NCI-H1048 (cell line): ENCODE data around the gene ITGA5.

ENCODE experiments used
- DNase-seq: peaks from one replicate; lab custom pipeline; 2025; lab: John Stamatoyannopoulos, UW

ITGA5 gene

DNA sequence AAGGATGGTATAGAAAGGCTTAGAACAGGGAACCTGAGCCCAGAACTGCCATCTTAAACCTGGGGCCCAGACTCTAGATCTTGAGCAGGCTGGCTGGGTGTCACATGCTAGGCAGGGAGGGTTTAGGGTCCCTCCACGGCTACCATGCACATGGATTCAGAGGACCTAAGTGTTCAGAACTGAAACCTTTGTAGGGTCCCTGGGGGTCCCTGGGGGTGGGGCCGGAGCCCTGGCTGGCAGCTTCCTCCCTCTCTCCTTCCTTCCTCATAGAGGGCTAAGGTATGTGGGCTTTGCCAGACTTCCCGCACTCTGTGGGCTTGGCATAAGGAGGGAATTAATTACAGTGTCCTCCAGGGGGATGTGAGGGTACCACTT is 29.9 kb downstream of the ITGA5 start:
- DNase-seq, result no peak

DNA sequence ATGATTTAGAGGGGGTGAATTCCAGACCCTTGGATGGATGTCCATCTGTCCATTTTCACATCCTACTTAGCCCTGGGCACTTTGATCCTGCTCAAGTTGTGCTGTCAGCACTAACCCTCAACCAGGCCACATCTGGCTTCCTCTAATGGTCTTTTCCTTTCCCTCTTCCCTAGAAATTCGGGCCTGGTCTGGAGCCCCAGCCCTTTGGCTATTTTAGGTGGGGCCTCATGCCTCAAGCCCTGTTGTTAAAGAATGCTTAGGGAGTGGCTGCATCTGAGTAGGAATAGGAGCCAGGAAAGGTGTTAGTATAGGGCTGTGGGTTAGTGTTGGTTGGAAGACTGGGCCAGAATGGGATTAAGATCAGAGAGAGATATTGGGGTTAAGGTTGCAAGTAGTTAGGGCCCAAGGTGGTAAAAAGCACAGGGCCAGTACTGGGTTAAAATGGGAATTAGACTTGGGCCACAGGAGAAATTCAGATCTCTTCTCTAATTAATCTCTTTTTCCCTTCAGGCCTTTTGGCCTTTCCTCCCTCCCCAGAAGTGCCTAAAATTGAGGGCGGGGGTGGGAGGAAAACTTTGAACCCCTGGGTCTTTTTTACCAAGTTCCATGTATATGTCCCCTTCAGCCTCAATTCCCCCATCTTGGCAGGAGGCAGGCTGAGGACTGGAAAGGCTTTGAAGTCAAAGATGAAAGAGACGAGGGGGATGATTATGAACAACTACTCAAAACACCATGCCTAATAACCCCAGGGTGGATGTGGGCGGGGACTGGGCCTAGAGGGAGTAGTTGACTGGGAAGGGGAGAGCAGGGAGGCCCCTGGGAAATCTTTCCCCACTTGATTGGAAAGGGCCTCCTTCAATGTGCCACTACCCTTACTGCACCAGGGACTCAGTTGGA is 30.6 kb downstream of the ITGA5 start:
- no peak for DNase-seq

DNA sequence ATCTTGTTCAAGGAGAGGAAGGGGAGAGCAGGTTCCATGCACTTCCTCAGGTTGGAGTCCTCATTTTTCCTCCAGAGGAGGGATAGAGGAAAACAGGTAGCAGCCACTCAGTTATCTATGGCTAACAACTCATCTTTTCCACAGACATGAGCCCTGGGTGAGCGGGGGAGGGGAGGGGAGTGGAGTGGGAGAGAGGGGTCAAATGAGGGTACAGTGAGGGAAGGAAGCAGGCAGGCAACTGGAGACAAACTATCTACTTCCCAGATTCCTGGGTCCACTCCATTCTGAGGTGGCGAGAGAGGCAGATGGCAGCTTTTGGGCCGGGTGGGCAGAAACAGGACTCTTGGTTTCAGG is 32.0 kb downstream of the ITGA5 start:
- DNase-seq, result no peak

DNA sequence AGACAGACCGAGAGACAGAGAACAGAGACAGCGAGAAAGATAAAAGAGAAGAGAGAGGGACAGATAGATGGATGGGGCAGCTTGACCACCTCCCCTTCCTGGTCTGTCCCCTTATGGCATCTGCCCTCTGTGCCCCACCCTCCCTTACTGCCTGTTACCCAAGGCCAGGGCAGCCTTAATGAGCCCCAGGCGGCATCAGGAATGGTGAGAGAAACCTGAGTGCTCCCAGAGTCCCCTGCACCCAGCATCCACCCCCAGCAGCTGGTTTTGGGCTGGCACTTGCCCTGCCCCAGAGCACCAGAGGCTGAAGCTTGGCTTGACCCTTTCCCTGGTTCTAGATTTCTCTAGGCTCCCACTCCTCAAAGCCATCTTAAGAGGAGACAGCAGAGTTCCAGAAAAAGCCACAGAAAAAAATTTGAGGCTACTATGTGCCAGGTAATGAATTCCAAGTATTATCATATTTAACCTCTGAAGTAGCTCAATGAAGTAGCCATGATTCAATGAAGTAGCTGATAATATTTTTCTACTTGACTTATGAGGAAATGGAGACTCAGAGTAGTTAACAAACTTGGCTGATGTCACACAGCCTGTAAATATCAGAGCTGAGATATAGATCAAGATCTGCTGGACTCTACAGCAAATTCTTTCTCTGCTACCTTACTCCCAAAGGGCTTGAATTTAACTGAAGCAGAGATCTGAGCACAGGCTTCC is 32.5 kb downstream of the ITGA5 start:
- no peak for DNase-seq

DNA sequence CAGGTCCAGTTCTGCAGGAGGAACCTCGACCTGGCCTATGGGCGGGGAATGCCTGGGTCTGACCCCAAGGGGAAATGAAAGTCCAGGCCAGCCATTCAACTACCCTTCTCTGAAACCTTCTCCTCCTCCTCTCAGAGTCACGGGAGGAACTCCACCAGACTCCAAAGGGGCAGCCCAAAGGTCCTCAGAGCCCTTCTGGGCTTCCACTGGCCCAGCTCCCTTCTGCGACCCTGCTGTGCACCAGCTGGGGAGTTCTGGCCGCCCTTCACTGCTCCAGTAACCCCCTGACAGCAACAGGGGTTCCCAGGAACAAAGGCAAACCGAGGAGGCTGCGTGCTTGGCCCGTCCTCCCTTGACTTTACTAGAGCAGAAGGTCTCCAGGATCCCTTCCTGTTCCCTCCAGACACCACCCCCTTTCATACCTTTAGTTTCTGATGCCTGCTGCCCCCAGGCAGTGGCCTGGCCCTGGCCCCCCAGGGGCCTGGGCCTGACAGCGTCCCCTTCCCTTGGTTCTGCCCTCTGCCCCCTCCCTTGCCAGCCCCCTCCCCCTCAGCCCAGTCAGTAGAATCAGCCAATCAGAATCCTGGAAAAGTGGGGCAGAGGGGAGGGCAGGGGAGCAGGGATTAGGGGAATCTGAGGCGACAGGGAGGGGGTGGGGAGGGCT is 33.7 kb downstream of the ITGA5 start:
- DNase-seq, result no peak

DNA sequence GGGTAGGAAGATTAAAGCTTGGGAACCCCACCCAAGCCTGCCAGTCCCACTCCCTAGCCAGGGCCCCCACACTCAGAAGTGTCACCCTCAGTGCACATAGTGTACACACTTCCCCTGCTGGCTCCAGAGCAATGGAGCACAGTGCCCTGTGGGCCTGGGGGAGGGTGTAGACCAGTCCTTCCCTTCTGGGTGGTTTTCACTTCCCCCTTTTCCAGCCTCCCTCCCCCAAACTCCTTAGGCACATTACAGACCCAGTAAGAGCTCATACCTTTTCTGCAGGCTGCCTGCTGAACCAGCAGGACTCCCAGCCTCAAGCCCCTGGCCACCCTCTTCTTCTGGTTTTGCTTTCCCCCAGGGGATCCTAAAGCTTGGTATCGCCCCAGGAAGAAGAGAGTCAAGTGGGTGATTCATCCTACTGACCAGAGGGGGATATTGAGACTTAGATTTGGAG is 34.5 kb downstream of the ITGA5 start, which contains the start of gene ZNF385A:
TSS of gene ZNF385A (minus strand) at position 143 of the 451 bp plus-strand sequence. CDS start 219 bp downstream, outside the sequence.
- no peak for DNase-seq

DNA sequence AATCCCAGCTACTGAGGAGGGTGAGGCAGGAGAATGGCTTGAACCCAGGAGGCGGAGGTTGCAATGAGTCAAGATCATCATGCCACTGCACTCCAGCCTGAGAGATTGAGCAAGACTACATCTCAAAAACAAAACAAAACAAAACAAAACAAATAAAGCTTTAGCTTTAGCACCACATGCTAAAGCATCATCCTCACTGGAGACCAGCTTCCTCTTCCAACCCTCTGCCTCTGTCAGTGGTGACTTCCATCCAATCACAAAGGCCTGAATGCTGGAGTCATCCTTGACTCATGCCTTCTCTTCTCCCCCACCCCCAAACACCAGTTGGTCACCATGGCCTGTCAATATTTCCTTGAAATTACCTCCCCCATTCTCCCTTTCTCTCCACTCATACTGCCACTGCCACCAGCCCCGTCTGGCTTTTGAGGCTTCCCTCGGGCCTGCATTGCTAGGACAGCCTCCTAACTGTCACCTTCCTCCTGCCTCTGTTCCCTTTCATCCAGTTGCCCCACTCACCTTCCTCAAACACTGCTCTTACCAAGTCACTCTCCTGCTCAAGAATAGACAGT is 35.9 kb downstream of the ITGA5 start:
- DNase-seq, result no peak

DNA sequence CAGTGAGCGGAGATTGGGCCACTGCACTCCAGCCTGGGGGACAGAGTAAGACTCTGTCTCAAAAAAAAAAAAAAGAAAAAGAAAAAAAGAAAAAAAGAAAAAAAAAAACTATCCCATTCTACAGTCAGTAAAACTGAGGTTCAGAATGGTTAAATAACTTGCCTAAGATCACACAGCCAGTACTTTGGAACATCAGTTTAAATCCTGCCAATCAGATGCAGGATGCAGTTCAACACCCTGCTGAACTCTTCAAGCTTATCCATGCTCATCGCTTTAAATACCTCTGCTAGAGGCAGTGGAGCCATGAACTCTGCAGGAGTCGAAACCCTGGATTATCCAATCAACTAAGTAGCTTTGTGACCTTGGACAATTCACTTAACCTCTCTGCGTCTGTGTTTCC is 37.9 kb downstream of the ITGA5 start:
- DNase-seq, result no peak

DNA sequence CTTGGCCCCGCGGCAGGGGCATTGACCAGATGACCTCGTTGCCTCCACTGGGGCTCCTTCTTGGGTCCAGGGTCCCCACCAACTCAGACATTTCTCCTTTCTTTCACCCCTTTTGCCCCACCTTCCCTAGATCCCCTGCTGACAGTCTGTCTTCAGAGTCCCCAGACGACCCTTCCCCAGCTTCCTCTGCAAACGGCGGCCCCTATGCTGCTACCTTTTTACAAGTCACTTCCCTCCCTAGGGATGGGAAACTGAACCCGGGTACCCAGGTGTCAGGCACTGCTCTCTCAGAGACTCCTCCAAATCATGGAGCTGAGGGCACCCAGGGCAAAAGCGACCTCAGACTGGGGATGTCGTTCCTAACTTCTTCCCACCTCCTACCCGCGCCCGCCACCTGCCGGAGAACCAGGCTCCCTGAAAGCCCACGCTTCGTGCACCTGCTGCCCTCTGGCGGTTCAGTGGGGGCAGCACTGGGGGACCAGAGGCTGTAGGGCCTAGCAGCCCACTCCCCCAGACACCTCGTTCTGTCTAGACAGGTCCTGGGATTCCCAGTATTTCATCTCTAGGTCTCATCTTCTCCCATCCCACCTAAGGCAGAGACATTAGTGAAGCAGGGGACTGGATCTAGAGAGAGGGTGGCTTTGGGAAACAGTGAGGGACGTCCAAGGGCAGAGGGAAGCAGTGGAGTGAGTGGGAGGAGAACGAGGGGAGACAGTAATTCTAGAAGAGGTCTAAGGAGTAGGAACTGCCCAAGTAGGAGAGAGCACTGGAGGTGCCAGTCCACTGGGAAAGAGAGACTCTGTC is 39.5 kb downstream of the ITGA5 start:
- DNase-seq, result peak; percentile 74

DNA sequence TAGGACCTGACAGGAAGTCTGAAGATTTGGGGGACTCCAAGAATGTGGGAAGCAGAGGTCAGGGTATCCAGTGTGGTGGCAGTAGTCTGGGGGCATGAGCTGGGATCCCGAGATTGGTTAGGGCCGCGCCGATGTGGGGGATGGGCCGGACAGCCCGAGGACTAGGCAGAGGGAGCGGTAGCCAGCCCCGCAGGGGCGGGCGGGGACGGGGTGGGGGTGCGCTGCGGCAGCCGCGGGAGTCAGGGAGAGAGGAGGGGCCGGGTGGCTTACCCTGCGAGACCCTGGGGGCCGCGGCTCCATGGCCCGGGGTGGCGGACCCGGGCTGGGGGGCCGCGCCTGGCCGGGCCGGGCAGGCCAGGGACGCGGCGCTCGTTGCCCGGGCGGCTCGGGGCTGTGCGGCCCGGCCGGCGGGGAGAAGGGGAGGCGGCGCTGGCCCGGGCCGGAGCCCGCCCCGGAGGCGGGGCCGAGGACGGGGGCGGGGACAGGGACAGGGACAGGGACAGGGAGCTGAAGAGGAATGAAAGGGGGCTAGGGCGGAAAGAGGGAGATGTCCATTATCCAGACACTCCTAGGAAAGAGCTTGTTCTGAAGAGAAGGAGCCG is 40.2 kb downstream of the ITGA5 start:
- DNase-seq, result no peak

DNA sequence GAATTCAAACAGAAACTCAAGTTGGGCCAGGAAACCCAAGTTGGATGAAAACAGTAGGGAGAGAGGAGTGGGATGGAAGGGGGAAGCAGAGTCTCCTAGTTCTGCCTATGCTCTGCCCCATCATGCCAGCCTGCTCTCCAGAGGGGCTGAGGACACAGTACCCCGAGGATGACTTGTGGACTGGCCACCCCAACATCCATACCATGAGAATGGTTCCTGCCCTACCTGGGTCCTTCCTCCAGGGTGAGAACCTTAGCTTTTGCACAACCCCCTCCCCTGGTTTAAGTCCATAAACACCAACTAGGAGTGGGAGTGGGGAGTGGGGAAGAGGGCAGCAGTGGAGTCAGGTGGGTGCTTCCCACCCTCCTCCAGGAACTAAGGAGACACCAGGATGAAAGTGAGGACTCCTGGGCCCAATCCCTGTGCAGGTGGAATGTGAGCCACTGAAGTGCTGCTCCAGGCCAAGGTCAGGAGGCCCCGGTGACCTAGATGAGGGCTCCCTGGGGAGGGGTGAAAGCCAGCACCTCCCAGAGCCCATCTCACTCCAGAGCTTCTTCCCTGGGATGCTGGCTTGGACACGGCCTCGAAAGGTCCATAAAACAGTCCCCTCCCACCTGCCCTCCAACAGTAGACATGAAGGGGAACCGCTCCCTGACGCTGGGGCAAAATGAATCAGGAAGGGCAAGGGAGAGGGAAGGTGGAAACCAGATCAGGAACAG is 41.1 kb downstream of the ITGA5 start:
- no peak for DNase-seq

DNA sequence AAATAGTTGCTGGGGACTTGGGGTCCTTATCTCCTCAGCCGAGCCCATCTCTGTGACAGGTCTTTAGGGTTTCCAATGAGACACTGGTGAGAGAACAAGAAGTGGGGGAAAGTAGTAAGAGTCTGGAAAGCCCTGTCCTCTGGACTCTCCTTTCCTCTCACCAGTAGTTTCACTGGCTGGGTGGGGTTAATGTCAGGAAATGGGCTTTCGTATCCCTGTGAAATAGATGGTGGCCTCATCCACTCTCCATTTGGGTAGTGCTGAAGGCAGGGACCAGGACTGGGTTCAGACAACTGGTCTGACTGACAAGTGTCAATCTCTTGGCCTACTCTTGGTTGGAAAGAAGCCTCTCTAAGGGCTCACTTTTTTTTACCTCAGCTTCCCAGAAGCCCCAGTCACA is 42.1 kb downstream of the ITGA5 start:
- DNase-seq, result no peak

DNA sequence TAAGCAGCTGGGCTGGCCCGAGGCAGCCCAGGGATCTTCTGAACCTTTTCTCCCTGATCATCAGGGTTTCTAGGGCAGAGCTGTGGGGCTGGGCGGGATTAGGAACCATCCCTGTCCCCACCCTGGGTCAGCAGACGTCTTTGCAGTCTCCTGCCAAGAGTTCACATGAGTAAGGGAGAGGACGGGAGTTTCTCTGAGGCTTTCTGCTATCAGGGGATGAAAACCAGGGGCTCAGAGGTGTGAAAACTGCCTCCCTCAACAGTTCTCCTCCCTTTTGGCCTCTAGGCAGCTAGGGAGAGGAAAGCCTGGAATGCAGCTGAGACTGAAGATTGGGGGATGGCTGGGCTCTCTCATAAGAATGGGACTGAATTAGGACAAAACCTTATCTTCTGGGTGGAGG is 42.5 kb downstream of the ITGA5 start:
- no peak for DNase-seq

DNA sequence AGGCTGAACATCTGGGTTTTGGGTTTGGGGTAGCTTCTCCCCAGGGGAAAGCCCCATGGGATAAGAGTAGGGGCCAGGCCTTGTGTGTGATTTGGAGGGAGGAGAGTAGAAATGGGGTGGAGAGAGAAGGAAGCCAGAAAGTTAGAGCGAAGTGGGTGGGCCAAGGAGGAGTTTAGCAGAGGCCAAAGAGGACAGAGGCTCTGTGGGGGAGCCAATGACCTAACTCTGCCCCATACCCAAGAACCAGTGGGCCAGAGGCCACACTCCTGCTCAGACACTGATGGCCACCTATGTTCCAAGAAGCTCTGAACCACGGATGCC is 43.8 kb downstream of the ITGA5 start:
- DNase-seq, result no peak

DNA sequence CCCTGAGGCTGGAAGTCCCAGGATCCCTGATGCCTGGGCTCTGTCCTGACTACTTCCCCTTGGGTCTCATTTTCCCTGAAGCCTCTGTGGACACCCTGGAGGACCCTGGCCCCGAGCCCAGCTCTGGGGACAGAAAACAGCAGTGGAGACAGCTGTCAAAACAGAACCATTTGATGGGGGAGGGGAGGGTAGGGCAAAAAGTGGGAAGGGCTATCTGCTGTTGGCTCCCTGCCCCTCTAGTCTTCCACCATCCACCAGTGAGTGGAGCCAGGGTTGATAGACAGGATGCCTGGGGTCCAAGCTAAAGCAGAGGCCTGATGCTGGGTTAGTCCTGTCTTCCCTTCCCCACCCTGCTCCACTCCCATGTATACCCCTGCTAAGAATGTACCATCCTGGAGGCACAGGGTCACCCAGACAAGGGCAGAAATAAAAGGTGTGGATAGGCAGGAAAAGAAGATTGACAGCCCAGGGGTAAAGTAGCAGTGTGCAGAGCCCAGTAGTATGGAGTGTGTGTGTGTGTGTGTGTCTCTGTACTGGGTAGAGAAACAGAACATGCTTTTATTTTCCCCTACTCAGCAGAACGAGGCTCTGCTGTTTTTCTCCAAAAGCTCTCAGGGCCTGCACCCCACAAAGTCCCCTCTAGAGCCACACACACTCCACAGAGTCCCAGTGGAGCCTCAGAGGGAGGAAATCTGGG is 44.4 kb downstream of the ITGA5 start:
- no peak for DNase-seq

DNA sequence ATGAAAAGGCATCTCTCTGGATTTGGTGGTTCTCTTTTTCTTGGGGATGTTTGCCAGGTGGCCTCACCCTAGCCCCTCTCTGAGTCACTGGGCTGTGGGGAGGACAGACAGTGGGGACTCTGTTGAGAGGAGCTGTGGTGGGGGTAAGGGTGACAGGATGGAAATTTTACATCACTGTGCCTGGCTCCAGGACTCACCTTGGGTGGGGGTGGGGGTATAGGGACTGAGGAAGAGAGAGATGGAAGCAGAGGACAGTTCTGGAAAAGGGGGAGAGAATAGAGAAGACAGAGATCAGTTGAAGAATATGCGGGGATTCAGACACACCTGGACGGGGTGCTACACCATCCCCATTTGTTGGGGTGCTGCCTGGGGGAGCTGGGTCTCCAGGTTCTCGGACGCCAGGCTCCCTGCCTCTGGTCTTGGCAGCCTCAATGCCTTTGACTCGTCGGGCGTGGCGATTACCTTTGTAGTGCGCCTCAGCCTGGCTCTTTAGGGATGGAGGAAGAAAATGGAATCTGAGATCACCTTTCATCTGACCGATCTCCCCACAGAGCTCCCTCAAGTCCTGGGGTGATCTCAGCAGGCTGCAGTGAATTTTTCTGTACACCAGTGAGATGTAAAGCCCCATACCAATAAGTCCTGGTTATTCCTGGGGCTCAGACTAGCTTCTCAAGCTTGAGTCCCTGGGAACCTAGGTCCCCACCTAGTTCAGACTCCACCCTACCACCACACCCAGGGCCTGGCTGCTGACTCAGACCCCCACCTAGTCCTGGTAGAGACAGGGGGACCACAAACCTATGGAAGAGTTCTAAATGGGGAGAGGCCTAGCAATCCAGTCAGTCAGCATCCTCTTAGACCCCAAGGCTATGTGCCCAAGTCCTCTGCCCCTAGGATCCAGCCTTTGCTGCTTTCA is 45.2 kb downstream of the ITGA5 start:
- DNase-seq, result no peak

DNA sequence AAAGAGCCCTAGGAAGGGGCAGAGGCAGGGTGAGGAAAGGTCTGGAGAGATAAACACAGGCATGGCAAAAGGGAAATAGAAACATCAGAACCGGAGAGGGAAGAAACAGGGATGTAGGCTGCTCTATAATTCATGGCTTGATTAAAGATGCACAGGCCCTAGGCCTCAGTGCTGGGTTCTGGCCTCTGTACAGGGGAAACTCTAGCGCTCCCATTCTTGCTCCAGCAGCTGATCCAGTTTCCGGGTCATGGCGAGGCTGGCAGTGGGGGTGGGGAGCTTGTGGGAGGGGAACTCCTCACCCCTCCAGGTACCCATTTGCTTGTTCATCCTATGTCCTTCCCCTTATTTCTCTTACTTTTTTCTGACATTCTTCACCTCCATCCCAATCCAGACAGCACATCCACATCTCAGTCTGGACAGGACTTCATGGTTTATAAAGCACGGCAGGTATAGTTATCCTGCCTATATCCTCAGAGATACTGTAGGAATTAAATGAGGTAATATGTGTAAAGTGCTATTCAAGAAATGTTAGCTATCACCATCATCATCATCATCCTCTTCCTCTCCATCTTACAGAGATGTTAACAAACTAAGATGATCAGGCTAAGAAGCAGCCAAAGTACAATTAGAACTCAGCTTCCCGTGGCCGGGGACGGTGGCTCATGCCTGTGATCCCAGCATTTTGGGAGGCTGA is 46.8 kb downstream of the ITGA5 start:
- no peak for DNase-seq

DNA sequence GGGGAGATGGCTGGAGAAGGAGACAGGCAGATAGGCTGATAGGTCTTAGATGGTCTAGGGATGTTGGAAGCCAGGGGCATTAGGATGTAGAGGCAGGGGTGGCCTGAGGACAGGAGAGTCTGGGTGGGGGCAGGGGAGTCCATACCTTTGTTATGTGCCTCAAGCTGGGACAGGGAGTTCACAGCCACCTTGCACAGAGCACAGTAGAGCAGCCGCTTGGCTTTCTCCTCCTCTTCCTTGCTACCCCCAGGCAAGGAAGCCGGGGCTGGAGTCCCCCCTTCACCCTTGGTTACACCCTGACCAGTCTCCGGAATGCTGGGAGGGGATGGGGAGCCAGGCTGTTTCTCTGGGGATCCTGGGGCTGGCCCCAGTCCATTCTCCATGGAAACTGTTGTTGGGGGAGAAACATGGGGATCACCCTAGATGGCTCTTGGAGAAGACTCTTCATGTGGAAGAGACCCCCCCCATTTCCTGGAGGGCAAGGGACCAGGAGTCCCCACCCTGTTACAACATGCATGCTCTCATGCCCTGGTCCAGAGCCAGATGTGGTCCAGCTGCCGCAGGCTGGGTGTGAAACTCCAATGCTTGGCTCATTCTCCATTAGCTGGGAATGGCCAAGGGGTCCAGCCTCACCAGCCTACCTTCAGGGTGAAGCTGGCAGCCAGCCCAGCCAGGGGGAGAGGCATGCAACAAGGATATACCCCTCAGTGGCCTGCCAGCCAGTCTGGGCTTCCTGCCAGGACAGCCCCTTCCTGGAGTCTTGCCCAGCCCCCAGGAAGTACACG is 47.5 kb downstream of the ITGA5 start:
- DNase-seq, result no peak
